ENCODE results near the gene NQO1. TPM values are rescaled to one million over a fixed set of nuclear protein-coding genes. Genes with fewer than 3 reads are reported as not detected.

NQO1 gene
- total and polyA plus RNA-seq, 2 of the 8 experiments (the other 6 are each of a cell fraction or from before 2014, with no cell fraction given): 32.7 to 45.7 TPM

DNA sequence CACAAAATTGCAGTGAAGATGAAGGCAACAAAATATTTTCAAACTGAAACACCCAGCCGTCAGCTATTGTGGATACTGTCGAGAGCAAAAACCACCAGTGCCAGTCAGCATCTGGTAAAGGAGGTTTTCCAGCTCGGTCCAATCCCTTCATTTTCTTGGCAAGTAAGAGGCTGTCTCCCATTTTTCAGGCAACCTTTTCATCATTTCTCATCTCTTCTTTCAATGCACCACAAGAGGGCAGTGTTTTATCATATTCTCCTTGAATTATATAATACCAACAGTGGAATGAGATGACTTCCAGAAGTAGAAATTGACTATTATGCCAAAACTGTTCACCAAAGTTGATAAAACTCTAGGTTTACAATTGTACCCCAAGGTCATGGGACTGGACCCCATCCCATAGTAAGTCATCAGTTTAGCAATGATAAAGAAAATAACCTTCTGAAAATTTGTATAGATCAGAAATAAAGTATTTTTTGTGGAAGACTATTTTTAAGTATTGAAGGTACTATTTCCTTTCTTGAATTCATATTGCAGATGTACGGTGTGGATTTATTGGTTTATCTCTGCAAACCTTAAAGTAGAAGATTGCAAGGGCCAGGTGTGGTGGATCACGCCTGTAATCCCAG, 16.8 kb downstream of the NQO1 start (continued):
- TF ChIP-seq JUND (IDR thresholded peaks at IDR 0.05; ENCODE audit: low read length) (no peak), SIX5 (IDR thresholded peaks at IDR 0.05; ENCODE audit: low read depth, low read length) (no peak)

All from H1 (cell line).